Hepatocyte (in vitro differentiated cells): Measurements from ENCODE around the gene EML4. TPM values are rescaled to one million over a fixed set of nuclear protein-coding genes. Genes with fewer than 3 reads are reported as not detected.
A peak's percentile ranks its signal among the peaks of the same experiment; 100 is the strongest.

ENCODE experiments used
- DNase-seq: peaks from one replicate; pipeline ENCODE4 v3.0.0-alpha.2; 2016; ENCODE audit warnings: low spot score
- H2AFZ ChIP-seq: fragments of 200-600 bp; sonication (generic); 2 replicates; pipeline ENCODE4 v1.6.0; 2016; ENCODE audit warnings: antibody characterized with exemption, mild to moderate bottlenecking
- H3K27ac ChIP-seq: fragments of 200-600 bp; sonication (generic); 2 replicates; pipeline ENCODE4 v1.5.1; 2016; ENCODE audit warnings: mild to moderate bottlenecking
- H3K27me3 ChIP-seq: fragments of 200-600 bp; sonication (generic); 2 replicates; pipeline ENCODE4 v1.6.1; 2016
- H3K36me3 ChIP-seq: fragments of 200-600 bp; sonication (generic); replicated peaks from 2 replicates; pipeline ENCODE4 v1.5.1; 2016; ENCODE audit warnings: low read depth; ENCODE audit not compliant: insufficient read depth
- H3K4me1 ChIP-seq: fragments of 200-600 bp; sonication (generic); 2 replicates; pipeline ENCODE4 v1.5.1; 2016; ENCODE audit warnings: mild to moderate bottlenecking, moderate library complexity; ENCODE audit not compliant: insufficient read depth
- H3K4me2 ChIP-seq: fragments of 200-600 bp; sonication (generic); 2 replicates; pipeline ENCODE4 v1.6.0; 2016
- H3K4me3 ChIP-seq: fragments of 200-600 bp; sonication (generic); 2 replicates; pipeline ENCODE4 v1.5.1; 2016; ENCODE audit warnings: mild to moderate bottlenecking
- H3K79me2 ChIP-seq: fragments of 200-600 bp; sonication (generic); 2 replicates; pipeline ENCODE4 v1.6.0; 2017; ENCODE audit warnings: mild to moderate bottlenecking
- H3K9me2 ChIP-seq: fragments of 200-600 bp; sonication (generic); replicated peaks from 2 replicates; pipeline ENCODE4 v1.6.0; 2017; ENCODE audit warnings: mild to moderate bottlenecking; ENCODE audit not compliant: insufficient read depth
- H3K9me3 ChIP-seq: fragments of 200-600 bp; sonication (generic); 2 replicates; pipeline ENCODE4 v1.5.1; 2016; ENCODE audit warnings: low read depth, mild to moderate bottlenecking
- H4K20me1 ChIP-seq: fragments of 200-600 bp; sonication (generic); 2 replicates; pipeline ENCODE4 v1.6.0; 2016; ENCODE audit warnings: mild to moderate bottlenecking; ENCODE audit not compliant: insufficient read depth, poor library complexity, severe bottlenecking
- EZH2 ChIP-seq: fragments of 200-600 bp; sonication (generic); IDR thresholded peaks from 2 replicates; pipeline ENCODE4 v1.6.1; 2016; ENCODE audit warnings: antibody characterized with exemption, mild to moderate bottlenecking, borderline replicate concordance
- EZH2phosphoT487 ChIP-seq: fragments of 200-600 bp; sonication (generic); IDR thresholded peaks from one replicate; pipeline ENCODE4 v1.6.1; 2018; ENCODE audit warnings: antibody characterized with exemption, mild to moderate bottlenecking, low read depth, moderate library complexity; ENCODE audit not compliant: unreplicated experiment, severe bottlenecking
- WGBS: methylation state at CpG from one replicate; pipeline ENCODE4 v1.1.6; 2016; ENCODE audit warnings: low lambda C conversion rate; ENCODE audit errors: missing lambda C conversion rate; 5-methylcytosine and 5-hydroxymethylcytosine counted together
- polyA plus RNA-seq: library from polyadenylated mRNA; unstranded; fragments of >200 nt; fragmentation: Nextera tagmentation; extraction: Ambion mirVana; gene quantifications from 2 replicates; pipeline ENCODE4 v1.2.1, GENCODE V29; 2016
- total RNA-seq: library from RNA; depleted of rRNA; stranded (reverse); fragments of >200 nt; gene quantifications from 2 replicates; pipeline ENCODE4 v1.2.3, GENCODE V29; 2014
- TF ChIP-seq, protein P1 (sequence below): fragments of 200-600 bp; sonication (generic); IDR thresholded peaks from 2 replicates; pipeline ENCODE4 v1.5.1; 2016; ENCODE audit warnings: antibody characterized with exemption, mild to moderate bottlenecking; ENCODE audit not compliant: poor library complexity

The EML4 gene
- total and polyA plus RNA-seq, 2 experiments from 2014 or later: 49.9 to 86.8 TPM

GRCh38 chr2:42199626-42200025, 30.5 kb downstream of the EML4 start:
- Histone ChIP-seq H3K27ac (no peak overlapping the region), H3K4me3 (no peak overlapping the region), H3K36me3 (no peaks in the 10 kb centered on the region), H3K27me3 (no peaks in the 10 kb centered on the region), H3K9me3 (no peaks in the 10 kb centered on the region), H3K79me2 (peaks cover 87% of the 10 kb centered on the region), H4K20me1 (peaks cover 3% of the 10 kb centered on the region), H3K4me1 (peaks cover 11% of the 10 kb centered on the region), H3K9me2 (no peaks in the 10 kb centered on the region), H3K4me2 (no peak overlapping the region), H2AFZ (no peak overlapping the region)
- TF ChIP-seq EZH2phosphoT487: no peak
- TF ChIP-seq, protein P1, sequence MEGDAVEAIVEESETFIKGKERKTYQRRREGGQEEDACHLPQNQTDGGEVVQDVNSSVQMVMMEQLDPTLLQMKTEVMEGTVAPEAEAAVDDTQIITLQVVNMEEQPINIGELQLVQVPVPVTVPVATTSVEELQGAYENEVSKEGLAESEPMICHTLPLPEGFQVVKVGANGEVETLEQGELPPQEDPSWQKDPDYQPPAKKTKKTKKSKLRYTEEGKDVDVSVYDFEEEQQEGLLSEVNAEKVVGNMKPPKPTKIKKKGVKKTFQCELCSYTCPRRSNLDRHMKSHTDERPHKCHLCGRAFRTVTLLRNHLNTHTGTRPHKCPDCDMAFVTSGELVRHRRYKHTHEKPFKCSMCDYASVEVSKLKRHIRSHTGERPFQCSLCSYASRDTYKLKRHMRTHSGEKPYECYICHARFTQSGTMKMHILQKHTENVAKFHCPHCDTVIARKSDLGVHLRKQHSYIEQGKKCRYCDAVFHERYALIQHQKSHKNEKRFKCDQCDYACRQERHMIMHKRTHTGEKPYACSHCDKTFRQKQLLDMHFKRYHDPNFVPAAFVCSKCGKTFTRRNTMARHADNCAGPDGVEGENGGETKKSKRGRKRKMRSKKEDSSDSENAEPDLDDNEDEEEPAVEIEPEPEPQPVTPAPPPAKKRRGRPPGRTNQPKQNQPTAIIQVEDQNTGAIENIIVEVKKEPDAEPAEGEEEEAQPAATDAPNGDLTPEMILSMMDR: no peak
- no peak for TF ChIP-seq EZH2
- DNase-seq: no peak
- 96% methylated on average over 5 of the region's 5 CpGs for WGBS

GRCh38 chr2:42200926-42201855, 32.0 kb downstream of the EML4 start:
- H4K20me1 ChIP-seq: peaks cover 4% of the 10 kb centered on the region
- no peaks in the 10 kb centered on the region for H3K9me2 ChIP-seq
- 81% methylated on average over 5 of the region's 5 CpGs for WGBS

GRCh38 chr2:42202634-42203008, 33.5 kb downstream of the EML4 start:
- TF ChIP-seq, protein P1: no peak
- TF ChIP-seq EZH2phosphoT487 (no peak), EZH2 (no peak)
- Histone ChIP-seq H3K4me2 (no peak overlapping the region), H3K79me2 (peaks cover 95% of the 10 kb centered on the region), H4K20me1 (peaks cover 6% of the 10 kb centered on the region), H3K4me1 (peaks cover 3% of the 10 kb centered on the region), H3K9me3 (no peaks in the 10 kb centered on the region), H3K4me3 (no peak overlapping the region), H3K27me3 (no peaks in the 10 kb centered on the region), H3K36me3 (no peaks in the 10 kb centered on the region), H2AFZ (no peak overlapping the region), H3K27ac (no peak overlapping the region), H3K9me2 (no peaks in the 10 kb centered on the region)
- DNase-seq: no peak
- WGBS: 91% methylated on average over 2 of the region's 2 CpGs

More at GRCh38 chr2:42200926-42201855, 32.0 kb downstream of the EML4 start:
- H3K36me3 ChIP-seq: no peaks in the 10 kb centered on the region
- H3K79me2 ChIP-seq: peaks cover 90% of the 10 kb centered on the region
- H3K27ac ChIP-seq: peak overlapping the region; percentile 63
- H3K4me2 ChIP-seq: peak overlapping the region; percentile 22
- TF ChIP-seq EZH2 (no peak), EZH2phosphoT487 (no peak)
- TF ChIP-seq, protein P1: no peak
- peaks cover 3% of the 10 kb centered on the region for H3K4me1 ChIP-seq
- no peaks in the 10 kb centered on the region for H3K9me3 ChIP-seq
- no peak for DNase-seq
- H3K4me3 ChIP-seq: no peak overlapping the region
- H3K27me3 ChIP-seq: no peaks in the 10 kb centered on the region
- no peak overlapping the region for H2AFZ ChIP-seq
